HG03558 (cell line): Measurements from ENCODE around the gene PEPD.
"Not testable (repeated sequence)": the region's sequence is repeated elsewhere in the genome, so short reads cannot be mapped to it uniquely, and the experiment has no call there.

ENCODE experiments used
- ATAC-seq: cut with Tn5 transposase; IDR thresholded peaks from one replicate; pipeline ENCODE4 v1.9.1; 2021; ENCODE audit warnings: moderate number of reproducible peaks; ENCODE audit not compliant: unreplicated experiment; ENCODE audit errors: extremely low read depth

The PEPD gene

DNA sequence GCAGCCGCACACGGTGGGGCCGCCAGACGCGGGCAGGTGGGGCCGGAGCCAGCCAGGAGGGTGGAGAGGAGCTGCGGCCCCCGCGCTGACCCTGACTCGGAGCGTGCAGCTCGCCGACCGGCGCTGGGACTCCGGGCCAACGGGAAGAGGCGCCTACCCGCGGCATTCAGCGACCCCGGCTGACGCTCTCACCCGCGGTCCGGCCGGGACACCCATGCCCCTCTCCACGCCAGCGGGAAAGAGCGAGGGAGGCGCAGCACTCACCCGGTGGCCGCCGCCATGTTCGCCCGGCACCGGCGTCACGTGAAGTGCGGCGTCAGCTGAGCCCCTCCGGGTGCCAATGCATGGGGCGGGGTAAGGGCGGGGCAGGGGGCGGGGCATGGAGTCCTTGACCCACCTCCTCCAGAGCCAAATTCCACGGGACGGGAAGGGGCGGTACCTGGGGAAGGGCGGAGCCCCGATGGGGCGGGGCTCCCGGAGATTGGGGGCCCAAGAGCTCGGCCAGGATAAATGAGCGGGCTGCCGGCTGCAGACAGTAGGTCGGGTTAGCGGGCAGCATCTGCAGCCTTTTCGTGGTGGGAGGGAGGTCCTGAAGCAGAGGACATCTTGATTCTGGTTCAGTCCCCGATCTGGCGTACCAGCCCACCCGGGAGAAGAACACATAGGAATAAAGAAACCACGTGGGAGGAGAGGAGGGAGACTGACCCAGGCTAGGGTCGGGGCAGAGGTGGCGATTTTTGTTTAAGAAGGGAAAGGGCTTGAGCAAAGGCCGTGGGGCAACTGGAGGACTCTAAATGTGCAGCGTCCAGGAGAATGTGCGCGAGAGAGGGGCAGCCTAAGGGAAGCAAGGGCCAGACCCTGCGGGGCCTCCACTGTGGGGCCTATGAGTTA is at the start of gene PEPD:
PEPD (minus strand) TSS at position 312 of the 891 bp plus-strand sequence; CDS start at position 281, 31 bp downstream.
- ATAC-seq: no peak

GRCh38 chr19:33569821-33570220 is 48.2 kb upstream of the PEPD start:
- ATAC-seq: no peak

- ATAC-seq: no peak
These were observed 47.1 kb upstream of the PEPD start for GRCh38 chr19:33568706-33569105.

DNA sequence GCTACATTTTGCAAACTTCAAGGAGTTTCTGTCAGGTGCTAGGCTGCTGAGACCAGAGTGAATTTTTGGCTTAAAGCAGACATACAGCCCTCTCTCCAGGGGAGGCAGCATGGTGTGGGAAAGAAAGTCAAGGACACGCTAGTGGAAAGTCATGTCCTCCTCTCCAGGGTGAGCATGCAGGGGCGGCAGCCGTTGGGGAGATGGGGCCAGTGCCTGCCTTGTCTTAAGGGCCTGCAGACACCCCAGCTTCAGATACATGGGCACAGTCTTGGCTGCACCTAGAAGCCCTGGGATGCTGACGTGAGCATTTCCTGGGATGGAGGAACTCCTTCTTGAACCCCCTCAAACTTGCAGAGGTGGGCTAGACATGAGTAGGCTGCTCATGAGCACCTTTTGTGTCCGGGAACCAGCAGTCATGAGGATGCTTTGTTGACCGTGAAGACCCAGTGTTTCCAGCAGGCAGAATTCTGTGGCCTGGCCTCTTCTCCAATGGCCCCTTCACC is 43.3 kb upstream of the PEPD start:
- no peak for ATAC-seq

DNA sequence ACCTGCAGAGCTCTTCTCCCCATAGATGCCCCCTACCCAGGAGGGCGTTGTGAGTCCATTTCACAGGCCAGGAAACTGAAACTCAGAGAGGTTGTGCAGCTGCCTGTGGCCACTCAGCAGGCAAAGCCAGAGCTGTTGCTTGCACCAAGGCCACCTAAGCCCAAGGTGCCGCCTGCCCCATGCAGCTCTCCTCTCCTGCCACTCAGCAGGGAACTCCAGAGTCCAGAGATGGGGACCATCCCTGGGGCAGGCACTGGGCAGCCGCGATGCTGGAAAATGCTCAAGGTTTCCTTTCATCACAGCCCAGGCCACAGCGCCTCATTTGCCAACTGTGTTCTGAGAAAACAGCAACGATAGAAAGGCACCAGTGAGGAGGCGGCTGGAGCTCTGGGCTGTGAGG is 41.0 kb upstream of the PEPD start:
- no peak for ATAC-seq

DNA sequence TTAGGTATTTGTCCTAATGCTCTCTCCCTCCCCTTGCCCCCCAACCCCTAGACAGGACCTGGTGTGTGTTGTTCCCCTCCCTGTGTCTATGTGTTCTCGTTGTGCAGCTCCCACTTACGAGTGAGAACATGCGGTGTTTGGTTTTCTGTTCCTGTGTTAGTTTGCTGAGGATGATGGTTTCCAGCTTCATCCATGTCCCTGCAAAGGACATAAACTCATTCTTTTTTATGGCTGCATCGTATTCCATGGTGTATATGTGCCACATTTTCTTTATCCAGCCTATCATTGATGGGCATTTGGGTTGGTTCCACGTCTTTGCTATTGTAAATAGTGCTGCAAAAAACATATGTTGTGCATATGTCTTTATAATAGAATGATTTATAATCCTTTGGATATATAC is 40.1 kb upstream of the PEPD start:
- not testable (repeated sequence) for ATAC-seq

GRCh38 chr19:33561261-33561660 is 39.7 kb upstream of the PEPD start:
- ATAC-seq: no peak

DNA sequence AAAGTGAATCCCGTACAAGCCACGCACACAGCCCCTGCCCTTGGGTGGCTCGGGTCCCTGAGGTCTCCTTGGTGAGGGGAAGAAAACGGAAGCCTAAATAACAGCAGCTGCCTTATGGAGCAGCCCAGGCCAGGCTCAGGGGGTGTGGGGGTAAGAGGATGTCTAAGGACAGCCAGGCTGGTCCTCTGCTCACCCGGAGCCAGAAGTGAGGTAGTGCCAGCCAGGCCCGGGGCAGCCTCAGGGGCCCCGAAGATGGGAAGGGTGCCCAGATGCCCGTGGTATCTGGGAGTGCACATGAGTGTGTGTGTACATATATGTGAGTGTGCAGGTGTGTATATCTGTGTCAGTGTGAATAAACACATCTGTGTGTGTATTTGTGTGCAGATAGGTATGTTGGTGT is 38.4 kb upstream of the PEPD start:
- no peak for ATAC-seq

GRCh38 chr19:33558856-33559255 is 37.3 kb upstream of the PEPD start:
- ATAC-seq: no peak

- no peak for ATAC-seq
These were observed 36.6 kb upstream of the PEPD start for GRCh38 chr19:33558151-33558550.

DNA sequence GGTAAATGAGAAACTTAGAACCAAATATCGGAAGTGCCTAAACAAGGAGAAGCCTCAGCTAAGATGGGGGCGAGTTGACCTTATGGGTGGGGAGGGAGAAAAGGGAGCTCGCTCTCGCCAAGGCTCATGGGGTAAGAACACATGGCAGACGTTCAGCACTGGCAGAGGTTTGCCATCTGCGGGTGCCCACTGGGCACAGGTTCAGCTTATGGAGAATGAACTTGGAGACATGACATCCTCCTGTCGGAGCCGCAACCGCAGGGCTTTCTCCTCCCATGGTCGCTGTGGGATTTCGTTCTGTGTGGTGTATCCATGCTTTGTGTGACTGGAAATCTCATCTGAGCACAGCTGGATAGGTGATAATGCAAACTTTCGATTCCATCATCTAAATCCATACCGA is 36.1 kb upstream of the PEPD start:
- ATAC-seq: no peak

DNA sequence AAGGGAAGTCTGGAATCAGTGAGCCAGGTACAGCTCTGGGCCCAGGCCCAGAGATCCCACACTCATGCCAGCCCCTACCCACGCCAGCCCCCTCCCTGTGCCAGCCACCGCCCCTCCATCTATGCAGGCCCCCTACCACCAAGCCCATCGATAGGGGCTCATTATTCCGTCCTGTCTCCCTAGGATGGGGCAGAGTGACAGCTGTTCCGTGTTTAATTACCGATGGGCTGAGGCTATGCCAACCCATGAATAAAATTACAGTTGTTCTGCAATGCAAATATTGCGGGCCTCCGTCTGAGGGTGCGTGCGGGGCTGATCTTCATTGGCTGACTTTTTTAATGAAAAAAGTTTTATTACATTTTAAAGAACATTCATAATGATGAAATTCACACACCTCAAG is 35.6 kb upstream of the PEPD start:
- no peak for ATAC-seq

- no peak for ATAC-seq
These were observed 34.7 kb upstream of the PEPD start for GRCh38 chr19:33556261-33556660.

GRCh38 chr19:33555726-33556125 is 34.1 kb upstream of the PEPD start:
- ATAC-seq: not testable (repeated sequence)

- no peak for ATAC-seq
These were observed 33.2 kb upstream of the PEPD start for GRCh38 chr19:33554821-33555220.

GRCh38 chr19:33554391-33554790 is 32.8 kb upstream of the PEPD start:
- no peak for ATAC-seq

- no peak for ATAC-seq
These were observed 32.1 kb upstream of the PEPD start for GRCh38 chr19:33553530-33554310.

DNA sequence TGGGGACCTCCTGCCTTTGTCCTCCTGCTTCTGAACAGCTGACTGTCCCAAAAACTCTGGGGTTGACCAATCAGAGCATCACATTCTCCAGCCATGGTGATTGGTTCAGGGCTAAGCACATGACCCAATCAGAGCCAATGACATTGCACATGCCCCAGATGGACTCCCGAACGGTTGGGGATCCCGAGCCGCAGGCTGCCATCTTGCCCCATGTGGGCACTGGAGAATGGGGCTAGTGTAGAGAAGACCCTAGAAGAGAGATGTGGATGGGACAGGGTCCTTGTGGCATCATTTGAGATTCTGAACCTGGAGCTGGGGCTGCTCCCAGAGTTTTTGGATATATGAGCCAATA is 31.3 kb upstream of the PEPD start:
- no peak for ATAC-seq

DNA sequence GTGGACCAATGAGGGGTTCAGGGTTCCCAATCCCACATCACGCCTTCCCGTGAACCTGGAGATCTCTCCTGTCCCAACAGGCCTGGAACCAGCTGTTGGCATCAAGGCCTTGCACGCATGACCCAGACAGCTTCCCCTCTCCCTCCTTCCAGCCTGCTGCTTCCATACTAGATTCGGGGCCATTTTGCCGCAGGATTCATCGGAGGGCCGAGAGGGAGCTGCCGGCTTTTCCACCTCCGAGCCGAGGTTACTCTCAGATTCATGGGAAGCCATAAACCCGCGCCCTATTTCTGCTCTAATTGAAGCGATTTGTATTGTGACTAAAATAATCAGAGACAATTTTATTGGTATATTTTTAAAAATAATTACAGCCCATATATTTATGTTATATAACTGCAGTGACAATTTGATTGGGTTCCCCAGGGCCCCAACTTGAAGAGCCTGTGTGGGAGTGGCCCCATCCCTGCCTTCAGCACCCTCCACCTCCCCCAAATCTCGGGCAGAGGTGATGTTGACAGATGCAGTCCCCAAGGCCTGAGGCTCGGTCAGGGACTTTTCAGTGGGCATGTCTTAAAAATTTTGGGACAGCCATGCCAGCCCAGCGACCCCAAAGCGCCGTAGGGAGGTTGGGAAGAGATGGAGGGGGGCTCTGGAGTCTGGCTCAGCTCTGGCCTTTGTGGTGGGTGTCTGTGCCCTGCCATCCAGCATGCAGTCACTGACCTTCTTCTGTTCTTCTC is 30.8 kb upstream of the PEPD start:
- no peak for ATAC-seq

DNA sequence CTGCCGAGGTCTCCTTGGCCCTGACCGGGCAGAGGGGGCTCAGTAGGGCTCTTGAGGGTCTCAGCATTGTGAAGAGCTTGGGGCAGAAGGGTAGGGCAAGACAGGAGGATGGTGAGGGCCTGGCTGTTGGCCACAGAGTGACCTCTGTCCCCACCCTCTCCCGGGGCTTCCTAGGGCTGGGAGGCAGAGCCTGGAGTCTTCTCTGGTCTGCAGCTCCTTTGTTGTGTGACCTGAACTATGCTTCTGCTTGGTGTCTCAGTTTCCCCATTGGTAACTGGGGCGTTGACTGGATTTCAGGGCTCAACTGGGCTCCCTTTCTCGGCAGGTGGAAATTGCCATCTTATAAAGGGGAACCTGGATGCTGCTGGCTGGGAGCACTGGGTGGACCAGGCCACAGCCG is 30.1 kb upstream of the PEPD start:
- no peak for ATAC-seq

GRCh38 chr19:33550768-33551167 is 29.2 kb upstream of the PEPD start:
- ATAC-seq: no peak
